IMR-90 (cell line): ENCODE measurements around the gene MYO1D. TPM values are rescaled to one million over a fixed set of nuclear protein-coding genes. Genes with fewer than 3 reads are reported as not detected.

ENCODE experiments used
- ATAC-seq: fragments of 200-7000 bp; cut with Tn5 transposase; 2 replicates; pipeline ENCODE4 v1.9.1; 2020; ENCODE audit warnings: low read depth, mild to moderate bottlenecking, moderate library complexity
- BruUV-seq: library from RNA; stranded (reverse); fragments of 400-500 nt; replicated peaks from 2 replicates; lab custom pipeline; 2021; lab: Mats Ljungman, UMichigan
- CTCF ChIA-PET: fragments of 300-600 bp; formaldehyde crosslinking; extraction: SDS; loops from one replicate; lab custom pipeline; 2021; ENCODE audit warnings: antibody characterized with exemption; lab: Yijun Ruan, JAX
- POLR2A ChIA-PET: fragments of 300-600 bp; sonication (Branson Sonifier 250); formaldehyde crosslinking; loops from one replicate; lab custom pipeline; 2022; ENCODE audit warnings: antibody characterized with exemption; ENCODE audit not compliant: unreplicated experiment; lab: Charles Lee
- DNase-seq: peaks from one replicate; pipeline ENCODE4 v3.0.0; 2013
- H2AFZ ChIP-seq: replicated peaks from 2 replicates; pipeline ENCODE3; 2013; ENCODE audit warnings: low read length, mild to moderate bottlenecking; ENCODE audit not compliant: poor library complexity
- H2AK5ac ChIP-seq: 2 replicates; pipeline ENCODE4 v1.6.1; 2013; ENCODE audit warnings: low read depth, low read length, inconsistent platforms
- H2AK9ac ChIP-seq: replicated peaks from 2 replicates; pipeline ENCODE3; 2013; ENCODE audit warnings: mild to moderate bottlenecking, low read depth, low read length, moderate library complexity; ENCODE audit not compliant: poor library complexity
- H2BK120ac ChIP-seq: 2 replicates; pipeline ENCODE4 v1.6.1; 2013; ENCODE audit warnings: low read depth, low read length, inconsistent platforms
- H2BK15ac ChIP-seq: 3 replicates; pipeline ENCODE4 v1.6.1; 2013; ENCODE audit warnings: low read depth, low read length, inconsistent platforms
- H2BK20ac ChIP-seq: 2 replicates; pipeline ENCODE4 v1.6.1; 2013; ENCODE audit warnings: low read depth, mild to moderate bottlenecking, inconsistent platforms, low read length, moderate library complexity
- H2BK5ac ChIP-seq: 2 replicates; pipeline ENCODE4 v1.6.1; 2013; ENCODE audit warnings: mild to moderate bottlenecking, low read depth, low read length, inconsistent platforms; ENCODE audit not compliant: poor library complexity, severe bottlenecking
- H3K14ac ChIP-seq: replicated peaks from 2 replicates; pipeline ENCODE4 v1.6.1; 2013; ENCODE audit warnings: low read depth, low read length, inconsistent platforms
- H3K18ac ChIP-seq: 2 replicates; pipeline ENCODE4 v1.6.1; 2013; ENCODE audit warnings: low read depth, low read length, control low read depth
- H3K23ac ChIP-seq: 2 replicates; pipeline ENCODE4 v1.6.1; 2013; ENCODE audit warnings: low read depth, low read length, inconsistent platforms
- H3K27ac ChIP-seq: 2 replicates; pipeline ENCODE4 v1.5.1; 2013; ENCODE audit warnings: mild to moderate bottlenecking, control low read depth, low read length; ENCODE audit not compliant: insufficient read depth
- H3K27me3 ChIP-seq: 2 replicates; pipeline ENCODE4 v1.6.1; 2013; ENCODE audit warnings: low read length; ENCODE audit not compliant: control insufficient read depth, insufficient read depth
- H3K36me3 ChIP-seq: 2 replicates; pipeline ENCODE4 v1.6.1; 2013; ENCODE audit warnings: low read length, mixed read lengths; ENCODE audit not compliant: control insufficient read depth, insufficient read depth
- H3K4ac ChIP-seq: 2 replicates; pipeline ENCODE4 v1.6.1; 2013; ENCODE audit warnings: low read depth, low read length, inconsistent platforms
- H3K4me1 ChIP-seq: 2 replicates; pipeline ENCODE4 v1.6.1; 2013; ENCODE audit warnings: low read length, mixed read lengths; ENCODE audit not compliant: control insufficient read depth, insufficient read depth
- H3K4me2 ChIP-seq: 2 replicates; pipeline ENCODE4 v1.6.1; 2013; ENCODE audit warnings: low read depth, mild to moderate bottlenecking, control low read depth, low read length, moderate library complexity
- H3K4me3 ChIP-seq: 2 replicates; pipeline ENCODE4 v1.5.1; 2013; ENCODE audit warnings: low read depth, mild to moderate bottlenecking, control low read depth, low read length, moderate library complexity; ENCODE audit not compliant: insufficient read depth
- H3K56ac ChIP-seq: 2 replicates; pipeline ENCODE4 v1.6.1; 2013; ENCODE audit warnings: low read length, inconsistent platforms; ENCODE audit not compliant: insufficient read depth; ENCODE audit errors: extremely low read depth
- H3K79me1 ChIP-seq, 2 experiments: 2 replicates each; pipeline ENCODE4 v1.6.1; 2013; ENCODE audit warnings: low read length in 2 of 2, inconsistent platforms in 1 of 2, low read depth in 1 of 2
- H3K9ac ChIP-seq: 2 replicates; pipeline ENCODE4 v1.6.1; 2013; ENCODE audit warnings: low read depth, low read length, control low read depth
- H3K9me1 ChIP-seq: 2 replicates; pipeline ENCODE4 v1.6.1; 2013; ENCODE audit warnings: low read length, inconsistent platforms; ENCODE audit not compliant: insufficient read depth
- H3K9me3 ChIP-seq: 2 replicates; pipeline ENCODE4 v1.6.1; 2013; ENCODE audit warnings: low read length; ENCODE audit not compliant: control insufficient read depth, insufficient read depth
- H4K20me1 ChIP-seq: 2 replicates; pipeline ENCODE4 v1.6.1; 2013; ENCODE audit warnings: low read length, inconsistent platforms; ENCODE audit not compliant: insufficient read depth
- H4K5ac ChIP-seq: 2 replicates; pipeline ENCODE4 v1.6.1; 2013; ENCODE audit warnings: mild to moderate bottlenecking, low read depth, low read length, control low read depth
- H4K8ac ChIP-seq, 2 experiments: 2 replicates each; pipeline ENCODE4 v1.6.1; 2013; ENCODE audit warnings: low read depth in 2 of 2, low read length in 2 of 2, control low read depth in 1 of 2, inconsistent platforms in 1 of 2
- H4K91ac ChIP-seq: 2 replicates; pipeline ENCODE4 v1.6.1; 2013; ENCODE audit warnings: low read depth, low read length, inconsistent platforms; ENCODE audit not compliant: insufficient read depth
- BHLHE40 ChIP-seq: fragments of 150-350 bp; IDR thresholded peaks from 2 replicates; pipeline ENCODE4 v1.6.1; 2016; ENCODE audit warnings: mild to moderate bottlenecking, low read depth, low read length
- CEBPB ChIP-seq: IDR thresholded peaks from 2 replicates; pipeline ENCODE4 v1.6.1; 2012; ENCODE audit warnings: low read depth, low read length, improper control_type of control experiment
- CHD1 ChIP-seq: IDR thresholded peaks from 2 replicates; pipeline ENCODE4 v1.6.1; 2012; ENCODE audit warnings: low read depth, low read length, improper control_type of control experiment
- FOS ChIP-seq: fragments of 150-350 bp; IDR thresholded peaks from 2 replicates; pipeline ENCODE4 v1.6.1; 2016; ENCODE audit warnings: low read depth, low read length
- MAFK ChIP-seq: IDR thresholded peaks from 2 replicates; pipeline ENCODE4 v1.6.1; 2012; ENCODE audit warnings: low read depth, low read length, improper control_type of control experiment
- MAZ ChIP-seq: IDR thresholded peaks from 2 replicates; pipeline ENCODE4 v1.6.1; 2012; ENCODE audit warnings: low read depth, mild to moderate bottlenecking, low read length, improper control_type of control experiment, moderate library complexity, borderline replicate concordance
- MXI1 ChIP-seq: IDR thresholded peaks from 2 replicates; pipeline ENCODE4 v1.6.1; 2012; ENCODE audit warnings: low read depth, mild to moderate bottlenecking, low read length, moderate library complexity, borderline replicate concordance
- NFE2L2 ChIP-seq: fragments of 150-350 bp; IDR thresholded peaks from 2 replicates; pipeline ENCODE4 v1.6.1; 2016; ENCODE audit warnings: low read depth, mild to moderate bottlenecking, low read length
- POLR2A ChIP-seq: IDR thresholded peaks from 2 replicates; pipeline ENCODE4 v1.6.1; 2012; ENCODE audit warnings: mild to moderate bottlenecking, low read depth, low read length
- RAD21 ChIP-seq: IDR thresholded peaks from 2 replicates; pipeline ENCODE4 v1.6.1; 2012; ENCODE audit warnings: low read length, improper control_type of control experiment
- RCOR1 ChIP-seq: IDR thresholded peaks from 2 replicates; pipeline ENCODE4 v1.6.1; 2012; ENCODE audit warnings: mild to moderate bottlenecking, low read length, improper control_type of control experiment; ENCODE audit not compliant: insufficient replicate concordance
- RFX5 ChIP-seq: IDR thresholded peaks from 2 replicates; pipeline ENCODE4 v1.8.0; 2012; ENCODE audit warnings: low read depth, mild to moderate bottlenecking, low read length, moderate library complexity
- USF2 ChIP-seq: fragments of 150-350 bp; IDR thresholded peaks from 2 replicates; pipeline ENCODE4 v1.6.1; 2017; ENCODE audit warnings: mild to moderate bottlenecking, antibody characterized with exemption, low read length, low read depth
- WGBS, 2 experiments: methylation state at CpG; one replicate each; pipeline versions ENCODE4 v1.1.5 to v1.1.7; 2013; ENCODE audit warnings: missing lambda C conversion rate in 2 of 2; ENCODE audit not compliant: insufficient read length in 1 of 2; ENCODE audit errors: extremely low coverage in 2 of 2; 5-methylcytosine and 5-hydroxymethylcytosine counted together
- dilution Hi-C: fragments of 300-500 bp; cut with HindIII; formaldehyde crosslinking; loops from one replicate; pipeline ENCODE4 v1.14.3; 2018; ENCODE audit warnings: low sequenced_read_pairs; ENCODE audit not compliant: unreplicated experiment
- in situ Hi-C: fragments of 300-500 bp; cut with MboI; formaldehyde crosslinking; loops from 3 replicates; pipeline ENCODE4 v1.14.3; 2019; ENCODE audit warnings: low sequenced_read_pairs, inconsistent platforms, mixed read lengths
- intact Hi-C: fragments of 100-400 bp; cut with micrococcal nuclease; formaldehyde crosslinking; loops from 2 replicates; pipeline ENCODE4 v1.10.0; 2022
- polyA plus RNA-seq, 3 experiments: library from polyadenylated mRNA; depleted of rRNA; stranded (reverse); fragments of >200 nt; gene quantifications; 2 replicates each; pipeline ENCODE4 v1.2.3, GENCODE V29; 2012; ENCODE audit warnings: low replicate concordance in 1 of 3
- total RNA-seq: library from RNA; depleted of rRNA; stranded (reverse); fragments of >200 nt; gene quantifications from 2 replicates; pipeline ENCODE4 v1.2.3, GENCODE V29; 2012
- TF ChIP-seq, protein P1 (sequence below): conservative IDR thresholded peaks from 2 replicates; pipeline ENCODE4 v1.5.1; 2012; ENCODE audit warnings: mild to moderate bottlenecking, low read depth, low read length, improper control_type of control experiment
- TF ChIP-seq, protein P2 (sequence below): fragments of 150-350 bp; IDR thresholded peaks from 2 replicates; pipeline ENCODE4 v1.6.1; 2016; ENCODE audit warnings: low read depth, mild to moderate bottlenecking, low read length, moderate library complexity, borderline replicate concordance

Gene MYO1D
- total and polyA plus RNA-seq, 2 of the 4 experiments (the other 2 are of a cell fraction): 0.63 to 0.90 TPM

DNA sequence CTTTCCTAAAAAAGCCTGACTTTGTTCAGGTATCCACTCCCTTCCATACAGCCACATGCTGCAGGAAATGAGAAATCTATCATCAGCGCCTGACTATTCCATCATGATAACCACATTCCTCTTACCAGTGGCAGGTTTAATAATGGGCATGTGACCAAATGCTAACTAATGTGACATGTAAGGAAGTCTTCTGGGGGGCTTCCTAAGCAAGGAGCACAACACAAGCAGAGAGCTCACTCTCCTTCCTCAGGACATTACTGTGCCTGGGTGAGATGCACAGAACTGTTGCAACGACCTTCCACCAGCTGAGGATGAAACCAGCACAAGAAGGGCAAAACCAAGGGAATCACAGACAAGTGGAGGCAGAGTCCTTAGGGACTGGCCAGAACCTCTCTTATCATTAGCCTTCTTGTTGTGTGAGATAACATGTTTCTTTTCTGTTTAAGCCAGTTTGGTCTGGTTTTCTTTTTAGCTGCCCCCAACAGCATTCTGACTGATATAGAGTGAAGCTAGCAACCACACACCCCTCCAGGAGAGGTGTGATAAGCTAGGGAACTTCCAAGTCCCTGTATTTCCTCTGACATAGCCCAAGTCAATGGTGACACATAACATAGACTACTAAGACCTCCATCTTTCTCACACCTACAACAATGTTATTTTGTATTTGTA lies 16.9 kb downstream of the MYO1D start:
- Histone ChIP-seq H3K4me2 (no peak overlapping the region), H2BK15ac (no peak overlapping the region), H2AK5ac (no peak overlapping the region), H3K36me3 (no peaks in the 10 kb centered on the region), H3K9ac (no peak overlapping the region), H3K9me3 (no peaks in the 10 kb centered on the region), H3K23ac (no peak overlapping the region), H4K8ac (no peak overlapping the region), H2AFZ (no peak overlapping the region), H4K91ac (no peak overlapping the region), H3K18ac (no peak overlapping the region), H3K56ac (no peak overlapping the region), H4K5ac (no peak overlapping the region), H3K4me1 (no peaks in the 10 kb centered on the region), H2BK120ac (no peak overlapping the region), H4K20me1 (no peaks in the 10 kb centered on the region), H3K14ac (no peak overlapping the region), H3K4me3 (no peak overlapping the region), H3K79me1 (no peaks in the 10 kb centered on the region), H3K4ac (no peak overlapping the region), H2AK9ac (no peak overlapping the region), H3K9me1 (no peaks in the 10 kb centered on the region), H2BK20ac (no peak overlapping the region), H3K27me3 (no peaks in the 10 kb centered on the region; the same call in 1 of the 2 replicates), H3K27ac (no peak overlapping the region), H2BK5ac (no peak overlapping the region)
- ChIA-PET CTCF (no interaction called here), POLR2A (no interaction called here)
- no peak for DNase-seq
- ATAC-seq: no peak
- intact Hi-C loops: no loop called here
- no CpG with 5 or more reads among the region's 2 CpGs for WGBS, 2 experiments
- TF ChIP-seq NFE2L2: no peak
- no peak for TF ChIP-seq CEBPB
- TF ChIP-seq RFX5: no peak
- TF ChIP-seq FOS: no peak
- TF ChIP-seq, protein P1, sequence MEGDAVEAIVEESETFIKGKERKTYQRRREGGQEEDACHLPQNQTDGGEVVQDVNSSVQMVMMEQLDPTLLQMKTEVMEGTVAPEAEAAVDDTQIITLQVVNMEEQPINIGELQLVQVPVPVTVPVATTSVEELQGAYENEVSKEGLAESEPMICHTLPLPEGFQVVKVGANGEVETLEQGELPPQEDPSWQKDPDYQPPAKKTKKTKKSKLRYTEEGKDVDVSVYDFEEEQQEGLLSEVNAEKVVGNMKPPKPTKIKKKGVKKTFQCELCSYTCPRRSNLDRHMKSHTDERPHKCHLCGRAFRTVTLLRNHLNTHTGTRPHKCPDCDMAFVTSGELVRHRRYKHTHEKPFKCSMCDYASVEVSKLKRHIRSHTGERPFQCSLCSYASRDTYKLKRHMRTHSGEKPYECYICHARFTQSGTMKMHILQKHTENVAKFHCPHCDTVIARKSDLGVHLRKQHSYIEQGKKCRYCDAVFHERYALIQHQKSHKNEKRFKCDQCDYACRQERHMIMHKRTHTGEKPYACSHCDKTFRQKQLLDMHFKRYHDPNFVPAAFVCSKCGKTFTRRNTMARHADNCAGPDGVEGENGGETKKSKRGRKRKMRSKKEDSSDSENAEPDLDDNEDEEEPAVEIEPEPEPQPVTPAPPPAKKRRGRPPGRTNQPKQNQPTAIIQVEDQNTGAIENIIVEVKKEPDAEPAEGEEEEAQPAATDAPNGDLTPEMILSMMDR: no peak
- no peak for TF ChIP-seq BHLHE40
- TF ChIP-seq MAZ: no peak
- TF ChIP-seq CHD1: no peak
- TF ChIP-seq RAD21: no peak
- no peak for TF ChIP-seq RCOR1
- no peak for TF ChIP-seq MAFK
- no peak for TF ChIP-seq MXI1
- no peak for TF ChIP-seq USF2
- TF ChIP-seq, protein P2, sequence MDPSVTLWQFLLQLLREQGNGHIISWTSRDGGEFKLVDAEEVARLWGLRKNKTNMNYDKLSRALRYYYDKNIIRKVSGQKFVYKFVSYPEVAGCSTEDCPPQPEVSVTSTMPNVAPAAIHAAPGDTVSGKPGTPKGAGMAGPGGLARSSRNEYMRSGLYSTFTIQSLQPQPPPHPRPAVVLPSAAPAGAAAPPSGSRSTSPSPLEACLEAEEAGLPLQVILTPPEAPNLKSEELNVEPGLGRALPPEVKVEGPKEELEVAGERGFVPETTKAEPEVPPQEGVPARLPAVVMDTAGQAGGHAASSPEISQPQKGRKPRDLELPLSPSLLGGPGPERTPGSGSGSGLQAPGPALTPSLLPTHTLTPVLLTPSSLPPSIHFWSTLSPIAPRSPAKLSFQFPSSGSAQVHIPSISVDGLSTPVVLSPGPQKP: no peak
- no peak for TF ChIP-seq POLR2A
- BruUV-seq: no TSS peak
- in situ Hi-C loops: no loop called here
- dilution Hi-C loops: no loop called here
